ENCODE measurements around the gene ORAI2. TPM values are rescaled to one million over a fixed set of nuclear protein-coding genes. Genes with fewer than 3 reads are reported as not detected.
"Not testable (repeated sequence)": the region's sequence is repeated elsewhere in the genome, so short reads cannot be mapped to it uniquely, and the experiment has no call there.

Gene ORAI2
- total RNA-seq, 1 donor from 2014 or later, result 3.6 TPM

DNA sequence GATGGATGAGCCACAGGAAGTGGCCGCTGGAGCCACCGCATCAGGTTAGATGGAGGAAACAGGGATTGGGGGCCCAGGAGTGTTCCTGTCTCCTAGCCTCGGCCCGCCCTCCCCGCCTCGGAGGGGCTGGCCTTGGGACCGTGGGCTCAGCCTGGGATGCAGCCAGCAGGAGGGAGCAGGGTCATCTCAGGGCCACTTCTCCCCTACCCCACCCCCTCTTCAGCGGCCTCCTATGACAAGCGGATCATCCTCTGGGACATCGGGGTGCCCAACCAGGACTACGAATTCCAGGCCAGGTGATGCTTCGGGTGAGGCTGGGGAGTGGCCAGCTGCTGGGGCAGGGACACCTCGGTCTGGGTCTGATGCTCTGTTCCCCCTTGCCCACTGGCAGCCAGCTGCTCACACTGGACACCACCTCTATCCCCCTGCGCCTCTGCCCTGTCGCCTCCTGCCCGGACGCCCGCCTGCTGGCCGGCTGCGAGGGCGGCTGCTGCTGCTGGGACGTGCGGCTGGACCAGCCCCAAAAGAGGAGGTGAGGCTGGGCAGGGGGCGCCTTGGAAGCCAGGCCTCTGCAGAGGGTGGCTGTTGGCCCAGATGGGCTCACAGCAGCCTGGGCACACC is 36.1 kb downstream of the ORAI2 start:
- DNase-seq (ENCODE audit: low spot score), result no peak

- no peak for DNase-seq (ENCODE audit: low spot score)
Measured at GRCh38 chr7:102469972-102470825, 36.8 kb downstream of the ORAI2 start.

DNA sequence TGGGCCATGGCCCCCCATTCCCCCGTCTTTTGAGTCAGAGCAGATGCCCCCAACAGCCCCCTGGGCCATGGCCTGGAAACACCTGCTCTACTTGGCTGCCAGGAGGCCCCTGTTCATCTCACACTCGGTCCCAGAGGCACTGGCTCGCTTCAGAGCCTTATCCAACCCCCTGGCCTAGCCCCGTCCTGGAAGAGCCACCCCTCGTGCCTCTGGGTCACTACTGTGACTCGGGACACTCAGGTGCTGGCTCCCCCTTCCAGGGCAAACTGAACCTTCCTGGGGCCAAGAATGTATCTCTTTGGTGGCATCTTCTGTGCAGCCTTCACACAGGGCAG is 38.4 kb downstream of the ORAI2 start:
- DNase-seq (ENCODE audit: low spot score), result no peak

DNA sequence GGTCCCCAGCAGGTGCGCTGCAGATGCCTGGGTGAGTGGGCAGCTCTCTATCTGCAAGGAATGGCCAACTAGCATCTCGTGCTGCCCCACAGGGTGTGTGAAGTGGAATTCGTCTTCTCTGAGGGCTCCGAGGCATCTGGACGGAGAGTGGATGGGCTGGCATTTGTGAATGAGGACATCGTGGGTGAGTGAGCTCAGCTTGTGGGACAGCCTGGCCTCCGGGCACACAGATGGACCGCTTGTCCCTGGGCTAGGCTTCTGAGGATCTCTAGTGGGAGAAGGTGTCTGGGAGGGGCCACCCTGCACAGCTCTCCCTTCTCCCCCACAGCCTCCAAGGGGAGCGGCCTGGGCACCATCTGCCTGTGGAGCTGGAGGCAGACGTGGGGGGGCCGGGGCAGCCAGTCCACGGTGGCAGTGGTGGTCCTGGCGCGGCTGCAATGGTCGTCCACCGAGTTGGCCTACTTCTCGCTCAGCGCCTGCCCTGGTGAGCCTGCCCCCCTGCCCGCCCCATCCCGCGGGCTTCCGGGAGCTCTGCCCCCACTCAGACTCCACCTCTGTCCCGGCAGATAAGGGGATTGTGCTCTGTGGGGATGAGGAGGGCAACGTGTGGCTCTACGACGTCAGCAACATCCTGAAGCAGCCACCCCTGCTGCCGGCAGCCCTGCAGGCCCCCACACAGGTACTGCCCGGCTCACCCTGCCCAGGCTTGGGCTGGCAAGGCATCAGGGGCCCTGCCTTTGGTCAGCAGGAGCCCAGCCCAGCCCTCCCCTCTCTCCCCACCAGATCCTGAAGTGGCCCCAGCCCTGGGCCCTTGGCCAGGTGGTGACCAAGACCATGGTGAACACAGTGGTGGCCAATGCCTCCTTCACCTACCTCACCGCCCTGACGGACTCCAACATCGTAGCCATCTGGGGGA is 39.0 kb downstream of the ORAI2 start:
- no peak for DNase-seq (ENCODE audit: low spot score)

DNA sequence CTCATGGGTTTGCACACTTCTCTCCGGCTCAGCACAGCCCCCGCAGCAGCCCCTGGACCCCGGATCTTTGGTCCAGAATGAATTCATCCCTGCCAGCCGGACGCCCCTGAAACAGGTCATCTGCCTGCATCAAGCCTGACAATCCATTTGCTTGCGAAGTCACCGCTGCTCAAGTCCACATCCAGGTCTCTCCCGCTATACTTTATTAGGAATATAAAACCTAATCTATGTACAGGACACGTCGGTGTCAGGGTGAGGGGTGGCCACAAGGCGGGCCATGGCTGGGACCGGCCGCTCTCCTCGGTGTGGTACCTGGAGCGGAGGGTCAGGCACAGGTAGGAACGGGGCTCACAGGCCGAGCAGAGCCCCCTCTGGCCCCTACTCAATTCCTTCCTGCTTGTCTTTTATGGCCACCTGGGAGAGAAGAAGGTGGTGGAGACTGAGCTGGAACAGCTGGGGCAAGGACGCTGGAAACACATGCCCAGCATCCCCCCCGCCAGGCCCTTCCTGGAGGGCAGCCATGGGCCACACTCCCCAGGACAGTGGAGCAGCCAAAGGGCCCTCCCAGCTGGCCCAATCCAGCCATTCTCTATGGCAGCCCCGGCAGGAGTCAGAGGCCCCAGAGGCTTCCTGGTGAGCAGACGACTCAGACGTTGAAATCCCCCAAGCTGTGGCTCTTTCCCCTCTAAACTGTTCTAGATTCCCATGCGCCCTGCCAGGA is 40.1 kb downstream of the ORAI2 start:
- DNase-seq (ENCODE audit: low spot score), result no peak

DNA sequence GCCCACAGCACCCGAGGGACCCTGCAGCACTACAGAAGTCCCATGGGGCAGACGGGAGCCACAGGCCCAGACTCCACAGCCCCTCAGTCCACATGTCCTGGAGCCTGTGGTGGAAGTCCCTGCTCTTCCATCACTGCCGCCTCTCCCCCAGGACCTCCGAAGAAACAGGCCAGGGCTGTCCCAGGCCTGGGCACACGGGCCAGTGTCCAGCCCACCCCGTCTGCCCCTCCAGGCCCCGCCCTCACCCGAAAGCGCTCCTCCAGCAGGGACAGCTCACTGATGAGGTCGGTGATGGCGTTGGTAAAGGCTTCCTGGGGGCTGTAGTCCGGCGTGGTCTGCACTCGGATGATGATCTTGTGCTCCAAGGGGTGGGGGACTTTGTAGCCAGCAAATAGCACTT is 40.7 kb downstream of the ORAI2 start:
- DNase-seq (ENCODE audit: low spot score), result not testable (repeated sequence)

- not testable (repeated sequence) for DNase-seq (ENCODE audit: low spot score)
Measured at GRCh38 chr7:102474736-102475435, 41.5 kb downstream of the ORAI2 start.

GRCh38 chr7:102478314-102479208 is 45.2 kb downstream of the ORAI2 start, which contains the start of gene POLR2J:
Gene POLR2J (minus strand): TSS chr7:102478922. CDS start chr7:102478860, 62 bp downstream.
- DNase-seq (ENCODE audit: low spot score), result peak; percentile 91

GRCh38 chr7:102479209-102479584 is 45.8 kb downstream of the ORAI2 start:
- DNase-seq (ENCODE audit: low spot score), result not testable (repeated sequence)

- DNase-seq (ENCODE audit: low spot score), result not testable (repeated sequence)
Measured at GRCh38 chr7:102479982-102480637, 46.7 kb downstream of the ORAI2 start.

DNA sequence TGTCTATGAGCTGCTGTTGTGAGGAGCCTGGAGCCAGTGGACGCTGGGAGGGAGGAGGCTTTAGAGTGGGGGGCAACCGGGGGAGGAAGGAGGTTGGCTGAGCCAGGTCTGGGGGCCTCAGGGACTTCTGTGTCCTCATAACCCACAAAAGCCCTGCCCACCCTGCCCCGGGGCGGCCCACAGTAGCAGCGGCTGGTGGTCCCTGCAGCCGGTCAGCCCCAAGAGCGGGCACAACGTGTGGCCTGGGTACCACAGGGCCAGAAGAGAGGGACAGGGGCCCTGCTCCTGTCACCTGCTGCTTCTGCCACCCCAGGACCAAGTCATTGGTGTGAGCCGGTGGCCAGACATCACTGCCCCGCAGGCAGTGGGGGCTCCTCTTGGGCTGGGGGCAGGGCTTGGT is 48.6 kb downstream of the ORAI2 start:
- DNase-seq (ENCODE audit: low spot score), result not testable (repeated sequence)

- not testable (repeated sequence) for DNase-seq (ENCODE audit: low spot score)
Measured at GRCh38 chr7:102484317-102484716, 50.9 kb downstream of the ORAI2 start.

GRCh38 chr7:102490529-102491075 is 57.2 kb downstream of the ORAI2 start:
- DNase-seq (ENCODE audit: low spot score), result not testable (repeated sequence)

DNA sequence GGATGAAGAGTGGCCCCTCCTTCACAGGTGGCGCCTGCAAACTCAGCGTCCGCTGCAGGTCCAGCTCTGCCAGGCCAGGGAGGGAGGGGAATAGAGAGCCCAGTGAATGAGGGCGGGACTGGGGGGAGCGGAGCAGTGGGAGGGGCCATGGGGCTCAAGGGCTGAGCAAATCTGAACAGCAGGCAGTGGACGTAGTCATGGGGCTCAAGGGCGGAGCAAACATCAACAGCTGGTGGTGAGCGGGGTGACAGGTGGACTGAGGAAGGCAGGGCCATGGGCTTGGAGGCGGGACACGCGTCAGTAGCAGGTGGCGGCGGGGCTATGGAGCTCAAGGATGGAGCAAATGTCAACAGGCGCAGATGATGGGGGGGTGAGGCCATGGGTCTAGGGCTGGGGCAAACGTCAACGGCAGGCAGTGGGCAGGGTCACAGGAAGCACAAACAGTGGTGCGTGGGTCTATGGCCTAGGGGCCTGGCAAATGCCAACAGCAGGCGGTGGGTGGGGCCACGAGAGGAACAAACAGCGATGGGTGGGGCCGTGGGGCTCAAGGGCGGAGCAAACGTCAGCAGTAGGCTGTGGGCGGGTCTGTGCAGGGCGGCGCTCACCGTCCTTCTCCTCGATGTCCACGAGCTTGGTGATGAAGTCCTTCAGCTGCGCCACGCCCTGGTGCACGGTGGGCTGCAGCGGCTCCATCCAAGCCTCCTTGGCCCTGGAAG is 60.0 kb downstream of the ORAI2 start:
- not testable (repeated sequence) for DNase-seq (ENCODE audit: low spot score)

- not testable (repeated sequence) for DNase-seq (ENCODE audit: low spot score)
Measured at GRCh38 chr7:102494026-102494425, 60.7 kb downstream of the ORAI2 start.

GRCh38 chr7:102494473-102495149 is 61.2 kb downstream of the ORAI2 start:
- DNase-seq (ENCODE audit: low spot score), result not testable (repeated sequence)

DNA sequence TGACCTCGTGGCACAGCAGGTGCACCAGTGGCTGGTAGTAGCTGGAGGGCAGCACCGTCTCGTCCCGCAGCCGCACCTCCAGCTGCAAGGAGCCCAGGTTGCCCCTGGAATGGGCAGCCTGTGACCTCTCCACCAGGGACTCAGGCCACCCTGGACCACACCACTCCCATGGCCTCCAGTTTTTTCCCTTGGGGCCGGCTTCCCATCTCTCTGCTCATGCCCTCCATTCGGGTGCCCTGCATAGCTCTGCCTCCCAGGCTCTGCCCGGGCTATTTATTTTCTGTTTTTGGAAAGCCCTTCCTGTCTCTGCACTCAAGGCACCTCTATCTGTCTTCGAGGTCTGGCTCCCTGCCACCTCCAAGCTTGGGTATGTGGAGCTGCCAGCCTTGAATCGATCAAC is 63.5 kb downstream of the ORAI2 start:
- DNase-seq (ENCODE audit: low spot score), result not testable (repeated sequence)
